ENCODE data around the gene GNG12. TPM values are rescaled to one million over a fixed set of nuclear protein-coding genes. Genes with fewer than 3 reads are reported as not detected.

The GNG12 gene
- total RNA-seq, 1 experiment from 2014 or later: 12.5 TPM

GRCh38 chr1:67711855-67712212 is 121.4 kb downstream of the GNG12 start:
- no peak for DNase-seq
- intact Hi-C loops (cut with micrococcal nuclease; ENCODE audit: unreplicated experiment): no loop called here
- Mint-ChIP-seq H3K36me3 (ENCODE audit: insufficient read depth, unreplicated experiment) (no peaks in the 10 kb centered on the region), H3K4me1 (ENCODE audit: low read depth, unreplicated experiment) (peaks cover 6% of the 10 kb centered on the region), H3K27ac (ENCODE audit: unreplicated experiment) (no peak overlapping the region), H3K9me3 (ENCODE audit: unreplicated experiment) (no peaks in the 10 kb centered on the region), H3K27me3 (ENCODE audit: insufficient read depth, unreplicated experiment) (no peaks in the 10 kb centered on the region), H3K4me3 (ENCODE audit: unreplicated experiment) (no peak overlapping the region)
- no peak overlapping the region for H3K4me3 ChIP-seq (ENCODE audit: low read depth, low read length)
- H3K4me1 ChIP-seq: no peaks in the 10 kb centered on the region
- H3K36me3 ChIP-seq (ENCODE audit: control insufficient read depth, insufficient read depth, low read length): no peaks in the 10 kb centered on the region
- ChIA-PET CTCF (no interaction called here), POLR2A (no interaction called here)
- H3K9me3 ChIP-seq: no peaks in the 10 kb centered on the region
- TF ChIP-seq CTCF (IDR thresholded peaks at IDR 0.05; ENCODE audit: insufficient read depth in 1 of 2, low read depth in 1 of 2, low read length in 1 of 2, severe bottlenecking in 1 of 2, unreplicated experiment in 1 of 2): no peak
- no TSS peak for BruUV-seq (replicated peaks)
- no peaks in the 10 kb centered on the region for H3K27me3 ChIP-seq (replicated peaks; ENCODE audit: control insufficient read depth, insufficient read depth, low read length)

- peaks cover 6% of the 10 kb centered on the region for H3K4me1 Mint-ChIP-seq (ENCODE audit: low read depth, unreplicated experiment)
- no peak for DNase-seq
- BruUV-seq (replicated peaks): no TSS peak
- Histone ChIP-seq H3K4me3 (ENCODE audit: low read depth, low read length) (no peak overlapping the region), H3K9me3 (no peaks in the 10 kb centered on the region), H3K27me3 (replicated peaks; ENCODE audit: control insufficient read depth, insufficient read depth, low read length) (no peaks in the 10 kb centered on the region), H3K36me3 (ENCODE audit: control insufficient read depth, insufficient read depth, low read length) (no peaks in the 10 kb centered on the region), H3K4me1 (no peaks in the 10 kb centered on the region)
- intact Hi-C loops (cut with micrococcal nuclease; ENCODE audit: unreplicated experiment): no loop called here
- POLR2A ChIA-PET: no interaction called here
- no peaks in the 10 kb centered on the region for H3K36me3 Mint-ChIP-seq (ENCODE audit: insufficient read depth, unreplicated experiment)
- H3K27ac Mint-ChIP-seq (ENCODE audit: unreplicated experiment): no peak overlapping the region
- no peaks in the 10 kb centered on the region for H3K9me3 Mint-ChIP-seq (ENCODE audit: unreplicated experiment)
- H3K4me3 Mint-ChIP-seq (ENCODE audit: unreplicated experiment): no peak overlapping the region
- H3K27me3 Mint-ChIP-seq (ENCODE audit: insufficient read depth, unreplicated experiment): no peaks in the 10 kb centered on the region
- CTCF ChIA-PET: no interaction called here
- TF ChIP-seq CTCF (IDR thresholded peaks at IDR 0.05; ENCODE audit: insufficient read depth in 1 of 2, low read depth in 1 of 2, low read length in 1 of 2, severe bottlenecking in 1 of 2, unreplicated experiment in 1 of 2): no peak
Measured at GRCh38 chr1:67711158-67711854, 122.0 kb downstream of the GNG12 start.

- Mint-ChIP-seq H3K36me3 (ENCODE audit: insufficient read depth, unreplicated experiment) (no peaks in the 10 kb centered on the region), H3K27me3 (ENCODE audit: insufficient read depth, unreplicated experiment) (no peaks in the 10 kb centered on the region), H3K9me3 (ENCODE audit: unreplicated experiment) (no peaks in the 10 kb centered on the region), H3K4me1 (ENCODE audit: low read depth, unreplicated experiment) (peaks cover 6% of the 10 kb centered on the region), H3K27ac (ENCODE audit: unreplicated experiment) (no peak overlapping the region), H3K4me3 (ENCODE audit: unreplicated experiment) (no peak overlapping the region)
- Histone ChIP-seq H3K4me1 (no peaks in the 10 kb centered on the region), H3K27me3 (replicated peaks; ENCODE audit: control insufficient read depth, insufficient read depth, low read length) (no peaks in the 10 kb centered on the region), H3K9me3 (no peaks in the 10 kb centered on the region), H3K4me3 (ENCODE audit: low read depth, low read length) (no peak overlapping the region), H3K36me3 (ENCODE audit: control insufficient read depth, insufficient read depth, low read length) (no peaks in the 10 kb centered on the region)
- TF ChIP-seq CTCF (IDR thresholded peaks at IDR 0.05; ENCODE audit: insufficient read depth in 1 of 2, low read depth in 1 of 2, low read length in 1 of 2, severe bottlenecking in 1 of 2, unreplicated experiment in 1 of 2): no peak
- DNase-seq: no peak
- intact Hi-C loops (cut with micrococcal nuclease; ENCODE audit: unreplicated experiment): no loop called here
- no TSS peak for BruUV-seq (replicated peaks)
- POLR2A ChIA-PET: no interaction called here
- CTCF ChIA-PET: no interaction called here
Measured at GRCh38 chr1:67710417-67710816, 122.8 kb downstream of the GNG12 start.
